HG03565 (cell line): Measurements from ENCODE around the gene KANK2.
"Not testable (repeated sequence)": the region's sequence is repeated elsewhere in the genome, so short reads cannot be mapped to it uniquely, and the experiment has no call there.

ENCODE experiments used
- ATAC-seq: cut with Tn5 transposase; IDR thresholded peaks from one replicate; pipeline ENCODE4 v1.9.1; 2021; ENCODE audit warnings: mild to moderate bottlenecking, moderate library complexity; ENCODE audit not compliant: unreplicated experiment

KANK2 gene

GRCh38 chr19:11175920-11176319 lies 21.4 kb downstream of the KANK2 start:
- ATAC-seq: no peak

GRCh38 chr19:11174336-11174735 lies 23.0 kb downstream of the KANK2 start:
- ATAC-seq: no peak

DNA sequence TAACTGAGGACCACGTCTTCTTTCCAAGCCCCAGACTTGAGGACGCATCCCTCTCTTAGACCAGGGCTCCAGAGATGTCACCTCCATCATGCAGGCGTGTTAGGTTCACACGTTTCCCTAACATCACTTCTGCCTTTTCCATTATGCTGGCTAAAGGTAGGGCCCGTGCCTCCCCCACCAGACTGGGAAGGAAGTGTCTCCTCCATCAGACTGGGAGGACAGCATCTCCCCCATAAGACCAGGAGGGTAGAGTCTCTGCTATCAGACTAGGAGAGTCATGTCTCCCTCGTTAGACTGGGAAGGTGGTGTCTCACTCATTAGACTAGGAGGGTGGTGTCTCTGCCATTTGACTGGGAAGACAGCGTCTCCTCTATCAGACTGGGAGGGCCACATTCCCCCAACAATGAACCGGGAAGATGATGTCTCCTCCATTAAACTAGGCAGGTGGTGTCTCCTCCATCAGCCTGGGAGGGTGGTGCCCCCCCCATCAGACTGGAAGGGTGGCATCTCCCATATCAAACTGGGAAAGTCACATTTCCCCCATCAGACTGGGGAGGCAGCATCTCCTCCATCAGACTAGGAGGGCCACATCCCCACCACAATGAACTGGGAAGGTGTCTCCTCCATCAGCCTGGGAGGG lies 23.7 kb downstream of the KANK2 start:
- no peak for ATAC-seq

- ATAC-seq: no peak
Measured at GRCh38 chr19:11172576-11172975, 24.8 kb downstream of the KANK2 start.

- no peak for ATAC-seq
Measured at GRCh38 chr19:11171144-11171543, 26.2 kb downstream of the KANK2 start.

DNA sequence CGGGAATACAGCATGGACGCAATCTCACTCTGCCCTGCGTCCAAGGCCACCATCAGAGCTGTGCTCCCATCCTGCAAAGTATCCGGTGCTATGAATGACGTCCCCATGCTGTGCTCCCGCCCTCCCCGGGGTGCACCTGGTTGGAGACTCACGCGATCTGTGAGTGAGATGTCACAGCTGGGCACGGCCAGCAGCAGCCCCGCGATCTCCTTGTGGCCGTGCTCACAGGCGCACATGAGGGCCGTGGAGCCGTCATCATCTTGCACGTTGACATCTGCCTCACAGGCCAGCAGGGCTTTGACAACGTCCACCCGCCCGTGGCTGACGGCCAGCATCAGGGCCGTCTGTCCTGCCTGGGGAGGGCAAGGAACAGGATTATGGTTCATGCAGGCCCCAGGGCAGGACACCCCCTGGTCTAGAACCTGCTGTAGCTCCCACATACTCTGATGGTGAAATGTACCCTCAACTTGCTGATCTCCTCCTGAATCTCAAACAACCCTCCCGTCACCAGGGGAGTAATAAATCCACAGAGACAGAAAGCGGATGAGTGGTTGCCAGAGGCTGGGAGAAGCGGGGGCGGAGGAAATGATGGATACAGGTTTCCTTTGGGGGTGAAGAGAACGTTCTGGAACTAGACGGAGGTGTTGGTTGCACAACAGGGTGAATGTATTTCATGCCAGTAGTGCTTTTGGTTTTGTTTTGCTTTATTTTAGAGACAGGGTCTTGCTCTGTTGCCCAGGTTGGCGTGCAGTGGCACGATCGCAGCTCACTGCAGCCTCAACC lies 27.3 kb downstream of the KANK2 start:
- ATAC-seq: no peak

DNA sequence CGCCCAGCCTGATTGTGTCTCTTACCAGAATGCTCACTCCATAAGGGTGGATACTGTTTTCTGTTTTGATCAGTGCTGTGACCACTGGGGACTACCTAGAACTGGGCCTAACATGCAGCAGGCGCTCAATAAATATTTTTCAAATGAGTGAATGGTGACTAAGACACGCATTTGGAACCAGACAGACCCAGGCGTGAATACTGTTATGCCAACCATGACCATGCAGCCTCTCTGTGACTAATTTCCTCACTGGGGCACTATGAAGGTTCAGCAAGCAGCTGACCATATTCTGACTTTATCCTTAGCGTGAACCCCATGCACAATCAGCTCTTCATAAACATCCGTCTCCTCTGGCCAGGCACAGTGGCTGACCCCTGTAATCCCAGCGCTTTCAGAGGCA lies 28.8 kb downstream of the KANK2 start:
- no peak for ATAC-seq

- ATAC-seq: no peak
Measured at GRCh38 chr19:11166281-11167142, 30.8 kb downstream of the KANK2 start.

DNA sequence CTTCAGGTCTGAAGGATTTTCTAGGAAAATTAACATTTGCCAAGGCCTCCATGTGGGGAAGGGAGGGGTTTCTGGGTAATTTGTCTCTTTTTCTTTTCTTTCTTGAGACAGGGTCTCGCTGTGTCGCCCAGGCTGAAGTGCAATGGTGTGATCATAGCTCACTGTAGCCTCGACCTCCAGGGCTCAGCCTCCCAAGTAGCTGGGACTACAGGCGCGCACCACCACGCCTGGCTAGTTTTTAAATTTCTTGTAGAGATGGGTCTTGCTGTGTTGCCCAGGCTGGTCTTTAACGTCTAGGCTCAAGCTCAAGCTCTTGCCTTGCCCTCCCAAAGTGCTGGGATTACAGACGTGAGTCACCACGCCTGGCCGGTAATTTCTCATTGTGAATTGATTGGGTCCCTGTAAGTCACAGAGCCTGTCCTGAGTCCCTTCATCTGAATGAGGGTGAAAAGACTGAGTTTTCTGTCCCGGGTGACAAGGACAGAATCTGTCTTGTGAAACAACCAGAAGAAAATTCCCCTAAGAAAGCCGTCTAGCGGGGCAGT lies 31.8 kb downstream of the KANK2 start:
- no peak for ATAC-seq

- no peak for ATAC-seq
Measured at GRCh38 chr19:11164879-11165406, 32.4 kb downstream of the KANK2 start.

- no peak for ATAC-seq
Measured at GRCh38 chr19:11164296-11164695, 33.0 kb downstream of the KANK2 start.

- ATAC-seq: not testable (repeated sequence)
Measured at GRCh38 chr19:11160440-11160768, 36.9 kb downstream of the KANK2 start.

DNA sequence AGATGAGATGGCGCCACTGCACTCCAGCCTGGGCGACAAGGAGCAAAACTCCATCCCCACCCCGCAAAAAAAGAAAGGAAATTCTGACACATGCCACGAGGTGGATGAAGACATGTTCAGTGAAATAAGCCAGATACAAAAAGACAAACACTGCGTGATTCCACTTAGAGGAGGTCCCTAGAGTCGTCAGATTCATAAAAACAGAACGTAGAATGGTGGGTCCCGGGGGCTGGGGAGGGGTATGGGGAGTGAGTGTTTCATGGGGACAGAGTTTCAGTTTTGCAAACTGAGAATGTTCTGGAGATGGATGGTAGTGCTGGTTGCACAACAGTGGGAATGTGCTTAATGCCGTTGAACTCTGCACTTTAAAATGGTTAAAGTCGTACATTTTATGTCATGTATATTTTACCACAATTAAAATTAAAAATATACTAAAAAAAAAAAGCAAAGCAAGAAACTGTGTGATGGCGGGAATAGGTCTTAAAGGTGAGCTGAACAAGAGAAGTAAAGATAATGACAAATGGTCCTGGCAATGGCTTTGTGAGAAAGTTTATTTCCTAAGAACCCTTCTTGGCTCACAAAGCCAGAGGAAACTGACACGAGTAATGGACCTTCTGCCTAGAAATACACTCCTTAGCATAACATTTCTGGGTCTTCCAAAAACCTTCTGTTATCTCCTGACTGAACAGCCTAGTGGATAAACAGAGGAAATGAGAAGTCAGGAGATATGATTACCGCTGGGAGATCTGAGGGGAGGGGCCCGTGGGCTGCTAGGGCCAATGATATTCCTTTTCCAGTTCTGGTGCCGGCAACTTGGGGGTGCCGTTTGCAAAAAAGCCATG lies 37.5 kb downstream of the KANK2 start:
- ATAC-seq: no peak

- ATAC-seq: peak; percentile 98
Measured at GRCh38 chr19:11155373-11156120, 41.8 kb downstream of the KANK2 start, which contains the start of gene SPC24. Gene SPC24, minus strand, starts transcription at chr19:11155782. Its CDS starts 6 bp downstream, at chr19:11155776.

GRCh38 chr19:11154683-11155047 lies 42.7 kb downstream of the KANK2 start:
- ATAC-seq: no peak

DNA sequence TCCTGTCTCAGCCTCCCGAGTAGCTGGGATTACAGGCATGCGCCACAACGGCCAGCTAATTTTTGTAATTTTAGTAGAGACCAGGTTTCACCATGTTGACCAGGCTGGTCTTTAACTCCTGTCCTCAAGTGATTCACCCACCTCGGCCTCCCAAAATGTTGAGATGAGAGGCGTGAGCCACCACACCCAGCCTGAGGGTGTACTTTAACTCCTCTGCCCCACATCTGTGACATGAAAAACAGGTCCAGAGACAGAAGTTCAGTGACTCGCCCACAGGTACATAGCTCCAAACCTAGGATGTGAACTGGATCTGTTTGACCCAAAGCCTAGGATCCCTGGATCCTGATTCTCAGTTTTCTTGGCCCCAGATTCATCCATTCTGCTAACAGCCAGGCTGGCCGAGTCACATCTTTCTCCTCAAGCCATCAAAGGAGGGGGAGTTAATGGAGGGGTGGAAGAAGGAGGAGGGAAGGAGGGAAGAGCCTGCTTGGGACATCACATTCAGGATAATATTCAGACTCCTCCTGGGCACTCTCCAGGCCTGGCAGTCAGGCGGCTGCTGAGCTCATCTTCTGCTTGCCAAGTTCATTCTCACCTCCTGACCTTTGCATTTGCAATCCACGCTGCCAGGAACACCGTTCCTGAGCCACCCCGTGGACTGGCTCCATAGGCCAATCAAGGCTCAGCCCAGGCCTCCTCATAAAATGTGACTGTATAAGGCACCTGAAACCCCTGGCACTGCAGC lies 44.9 kb downstream of the KANK2 start:
- ATAC-seq: no peak

DNA sequence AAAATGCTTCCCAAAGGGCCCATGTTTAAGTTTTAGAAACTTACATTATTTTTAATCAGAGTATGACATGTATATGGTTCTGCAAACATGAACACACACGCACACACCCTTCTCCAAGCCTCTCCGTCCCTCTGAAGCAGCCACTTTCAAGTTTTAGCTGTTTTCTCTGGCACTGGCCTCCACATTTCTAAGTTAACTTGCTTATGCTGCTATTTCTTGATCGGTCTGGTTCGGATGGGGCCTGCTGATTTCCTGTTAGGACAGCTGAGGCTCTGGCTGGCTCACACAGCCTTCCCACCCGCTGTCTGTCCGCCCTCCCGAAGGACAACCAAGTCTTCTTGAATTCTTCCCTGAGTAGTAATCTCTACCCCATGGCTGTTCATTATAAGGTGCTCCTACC lies 46.2 kb downstream of the KANK2 start:
- ATAC-seq: no peak

- no peak for ATAC-seq
Measured at GRCh38 chr19:11148001-11148400, 49.3 kb downstream of the KANK2 start.

DNA sequence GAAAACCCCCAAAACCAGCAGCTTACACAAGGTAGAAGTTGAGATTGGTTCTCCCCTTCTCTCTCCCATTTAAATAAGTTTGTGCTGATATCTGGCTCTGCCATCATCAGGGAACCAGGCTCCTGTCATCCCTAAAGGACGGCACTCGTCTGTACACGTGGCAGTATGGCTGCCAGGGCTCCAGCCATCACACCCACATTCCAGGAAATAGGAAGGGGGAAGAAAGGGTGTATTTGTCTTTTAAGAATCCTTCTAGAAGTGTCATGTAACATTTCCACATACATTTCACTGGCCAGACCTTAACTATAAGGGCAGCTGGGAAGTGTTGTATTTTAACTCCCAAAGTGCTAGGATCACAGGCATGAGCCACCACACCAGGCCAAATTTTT lies 51.8 kb downstream of the KANK2 start:
- no peak for ATAC-seq
